ENCODE measurements around the gene CDC42EP1. TPM values are rescaled to one million over a fixed set of nuclear protein-coding genes. Genes with fewer than 3 reads are reported as not detected.

The CDC42EP1 gene
- 20.2 and 26.0 TPM in 2 replicates for total RNA-seq

GRCh38 chr22:37559901-37560607 lies at the start of gene CDC42EP1:
CDC42EP1 (plus strand) TSS chr22:37560480; CDS start chr22:37566350, 5,870 bp downstream.

GRCh38 chr22:37519268-37520195 lies 40.7 kb upstream of the CDC42EP1 start, which contains the start of gene CARD10:
CARD10 (minus strand) TSS chr22:37519415; CDS start chr22:37519200, 215 bp downstream.

GRCh38 chr22:37608477-37609239 lies 48.4 kb downstream of the CDC42EP1 start, which contains the start of gene GGA1:
GGA1 (plus strand) TSS chr22:37608834; CDS start chr22:37608861, 27 bp downstream.

Other genes starting within 250 kb of the CDC42EP1 start
- gene ELFN2, start 133.0 kb upstream of the CDC42EP1 start, total RNA-seq = under 0.01 TPM in 2 replicates
- 84.5 and 132 TPM in 2 replicates for gene MFNG, start 74.1 kb upstream of the CDC42EP1 start, total RNA-seq
- 26.0 and 27.5 TPM in 2 replicates for gene CARD10, start 41.1 kb upstream of the CDC42EP1 start, total RNA-seq
- gene LGALS2, start 19.6 kb downstream of the CDC42EP1 start, total RNA-seq = not detected in 2 replicates
- gene GGA1, start 48.4 kb downstream of the CDC42EP1 start, total RNA-seq = 28.3 and 29.6 TPM in 2 replicates
- gene SH3BP1, start 79.2 kb downstream of the CDC42EP1 start, total RNA-seq = 1.3 and 2.4 TPM in 2 replicates
- gene PDXP, start 98.2 kb downstream of the CDC42EP1 start, total RNA-seq = 8.2 and 13.6 TPM in 2 replicates
- 7,376 and 9,538 TPM in 2 replicates for gene LGALS1, start 115.2 kb downstream of the CDC42EP1 start, total RNA-seq
- gene NOL12, start 125.9 kb downstream of the CDC42EP1 start, total RNA-seq = 25.0 and 49.2 TPM in 2 replicates
- 66.9 and 70.8 TPM in 2 replicates for gene TRIOBP, start 136.6 kb downstream of the CDC42EP1 start, total RNA-seq
- 38.1 and 57.2 TPM in 2 replicates for gene GCAT, start 247.5 kb downstream of the CDC42EP1 start, total RNA-seq